Lower lobe of right lung (tissue), 2 donors: ENCODE results near the gene SDC1. TPM values are rescaled to one million over a fixed set of nuclear protein-coding genes. Genes with fewer than 3 reads are reported as not detected.
A peak's percentile ranks its signal among the peaks of the same experiment; 100 is the strongest.

Source experiments
- ATAC-seq, 2 donors: fragments of 200-7000 bp; cut with Tn5 transposase; one replicate each; pipeline ENCODE4 v1.9.1; 2020 to 2022; ENCODE audit warnings: mild to moderate bottlenecking in 2 of 2, moderate library complexity in 2 of 2
- DNase-seq: peaks from one replicate; pipeline ENCODE4 v3.0.0-alpha.2; 2020
- H3K27ac ChIP-seq: fragments of 200-600 bp; one replicate; pipeline ENCODE4 v1.8.0; 2022
- H3K27me3 ChIP-seq: fragments of 200-600 bp; one replicate; pipeline ENCODE4 v1.8.0; 2022; ENCODE audit warnings: low read depth
- H3K36me3 ChIP-seq: fragments of 200-600 bp; one replicate; pipeline ENCODE4 v1.8.0; 2022; ENCODE audit warnings: mild to moderate bottlenecking
- H3K4me1 ChIP-seq: fragments of 200-600 bp; one replicate; pipeline ENCODE4 v1.8.0; 2022
- H3K4me3 ChIP-seq: fragments of 200-600 bp; one replicate; pipeline ENCODE4 v1.8.0; 2022; ENCODE audit warnings: mild to moderate bottlenecking
- H3K9me3 ChIP-seq: fragments of 200-600 bp; one replicate; pipeline ENCODE4 v1.8.0; 2022
- intact Hi-C: fragments of 100-400 bp; cut with DNase I; formaldehyde crosslinking; loops from one replicate; pipeline ENCODE4 v1.11.0; 2022
- total RNA-seq: library from RNA; stranded (reverse); fragmentation: NEBNext Ultra II Directional; extraction: Animal tissue kit (Norgen Biotek cat#: 25700); gene quantifications from one replicate; pipeline ENCODE4 v1.2.1, GENCODE V29; 2021
- TF ChIP-seq, protein P1 (sequence below): fragments of 200-600 bp; IDR thresholded peaks from one replicate; pipeline ENCODE4 v1.8.0; 2022; ENCODE audit warnings: antibody characterized with exemption, mild to moderate bottlenecking
- donor health status: DM: no; HTN: yes; CAD: no; lungs with severe emphysema.

Gene SDC1
- total RNA-seq, 1 donor from 2014 or later, result 90.0 TPM

DNA sequence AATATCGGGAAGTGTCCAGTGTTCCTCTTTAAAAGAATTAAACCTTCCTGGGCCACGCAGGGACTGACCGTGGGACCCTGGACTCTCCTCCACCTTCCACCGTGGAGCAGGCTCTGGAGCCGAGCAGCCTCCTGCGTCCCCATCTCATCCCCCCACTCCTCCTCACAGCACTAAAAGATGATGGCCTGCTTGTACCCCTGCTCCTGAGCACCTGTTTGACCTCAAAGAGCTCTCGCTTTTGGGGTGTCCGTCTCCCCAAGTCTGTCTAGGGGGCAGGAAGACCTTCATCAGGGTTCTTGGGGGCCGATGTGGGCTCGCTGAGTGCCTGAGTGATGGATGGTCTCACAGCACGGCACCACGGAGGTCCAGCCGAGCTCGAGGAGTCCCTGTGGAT, 1.2 kb upstream of the SDC1 start:
- DNase-seq (no peak), ATAC-seq (no peak)
- H3K27me3 ChIP-seq, result peaks cover 35% of the 10 kb centered on the region
- H3K36me3 ChIP-seq, result no peaks in the 10 kb centered on the region
- intact Hi-C loops, result no loop called here
- peak overlapping the region; percentile 82 for H3K27ac ChIP-seq
- no peak overlapping the region for H3K4me3 ChIP-seq
- TF ChIP-seq, protein P1, sequence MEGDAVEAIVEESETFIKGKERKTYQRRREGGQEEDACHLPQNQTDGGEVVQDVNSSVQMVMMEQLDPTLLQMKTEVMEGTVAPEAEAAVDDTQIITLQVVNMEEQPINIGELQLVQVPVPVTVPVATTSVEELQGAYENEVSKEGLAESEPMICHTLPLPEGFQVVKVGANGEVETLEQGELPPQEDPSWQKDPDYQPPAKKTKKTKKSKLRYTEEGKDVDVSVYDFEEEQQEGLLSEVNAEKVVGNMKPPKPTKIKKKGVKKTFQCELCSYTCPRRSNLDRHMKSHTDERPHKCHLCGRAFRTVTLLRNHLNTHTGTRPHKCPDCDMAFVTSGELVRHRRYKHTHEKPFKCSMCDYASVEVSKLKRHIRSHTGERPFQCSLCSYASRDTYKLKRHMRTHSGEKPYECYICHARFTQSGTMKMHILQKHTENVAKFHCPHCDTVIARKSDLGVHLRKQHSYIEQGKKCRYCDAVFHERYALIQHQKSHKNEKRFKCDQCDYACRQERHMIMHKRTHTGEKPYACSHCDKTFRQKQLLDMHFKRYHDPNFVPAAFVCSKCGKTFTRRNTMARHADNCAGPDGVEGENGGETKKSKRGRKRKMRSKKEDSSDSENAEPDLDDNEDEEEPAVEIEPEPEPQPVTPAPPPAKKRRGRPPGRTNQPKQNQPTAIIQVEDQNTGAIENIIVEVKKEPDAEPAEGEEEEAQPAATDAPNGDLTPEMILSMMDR, result no peak
- no peaks in the 10 kb centered on the region for H3K9me3 ChIP-seq
- peaks cover 26% of the 10 kb centered on the region for H3K4me1 ChIP-seq

DNA sequence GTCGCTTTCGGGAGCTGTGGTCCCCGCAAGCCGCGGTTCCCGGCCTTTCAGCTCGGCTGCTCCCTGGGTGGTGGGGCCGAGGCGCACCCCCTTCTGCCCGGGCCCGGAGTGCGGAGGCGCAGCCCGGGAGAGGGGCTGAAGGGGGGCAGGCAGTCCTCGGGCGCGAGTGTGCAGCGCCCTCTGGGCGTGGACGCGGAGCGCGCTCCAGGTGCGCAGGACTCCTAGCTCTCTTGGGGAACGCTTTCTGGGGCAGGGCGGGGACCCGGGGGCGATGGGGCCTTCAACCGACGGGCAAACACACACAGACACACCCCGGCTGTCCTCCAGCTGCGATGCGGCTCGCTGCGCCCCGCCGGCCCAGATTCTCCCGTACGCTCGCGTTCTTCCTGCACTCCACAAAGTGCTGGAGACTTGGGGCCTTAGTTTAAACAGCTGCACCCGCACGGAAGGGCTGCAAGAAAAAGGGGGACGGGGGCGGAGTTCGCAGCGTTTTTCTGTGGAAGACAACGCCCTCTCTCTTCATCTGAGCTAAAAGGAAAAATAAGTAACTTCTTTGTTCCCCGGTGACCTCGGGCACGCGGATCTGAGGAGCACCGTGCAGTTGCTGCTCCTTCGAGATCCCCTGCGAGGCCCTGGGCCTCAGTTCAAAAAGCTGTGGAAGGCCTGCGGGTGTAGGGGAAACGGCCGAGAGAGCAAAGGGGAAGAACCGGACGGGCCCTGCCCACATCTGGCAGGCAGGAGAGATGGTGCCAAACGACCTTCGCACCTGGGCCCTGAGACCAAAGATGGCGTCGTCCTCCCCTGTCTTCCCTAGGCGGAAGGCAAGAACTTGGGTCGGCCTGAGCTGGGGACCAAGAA, 593 bp upstream of the SDC1 start:
- intact Hi-C loops, result no loop called here

DNA sequence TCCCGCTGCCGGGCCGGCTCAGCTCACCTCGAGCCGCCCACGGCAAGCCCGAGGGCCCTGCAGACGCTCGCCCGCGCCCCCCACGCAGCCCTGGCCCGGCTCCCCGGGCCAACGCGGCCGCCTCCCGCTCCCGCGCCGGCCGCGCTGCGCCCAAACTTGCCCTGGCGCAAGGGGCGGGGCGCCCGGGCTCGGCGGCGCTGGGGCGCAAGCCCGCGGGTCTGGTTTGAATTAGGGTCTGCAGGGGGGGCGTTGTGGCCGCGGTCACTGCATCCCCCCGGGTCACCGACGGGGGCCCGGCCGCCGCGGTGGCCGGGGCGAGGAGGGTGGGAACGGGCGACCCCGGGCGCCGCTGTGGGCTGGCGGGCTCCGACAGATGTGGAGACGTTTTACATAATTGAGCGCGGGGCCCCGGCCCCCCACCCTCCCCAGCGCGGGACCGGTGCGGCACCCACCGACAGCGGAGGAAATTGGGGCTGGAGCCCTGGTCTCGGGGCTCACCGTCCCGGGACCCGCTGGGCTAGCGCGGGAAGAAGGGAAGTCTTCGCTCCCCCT, 690 bp downstream of the SDC1 start:
- peak overlapping the region; percentile 70 for H3K4me3 ChIP-seq
- no peak for DNase-seq
- H3K27ac ChIP-seq, result peak overlapping the region; percentile 82
- intact Hi-C loops, result no loop called here
- H3K9me3 ChIP-seq, result no peaks in the 10 kb centered on the region
- H3K36me3 ChIP-seq, result no peaks in the 10 kb centered on the region
- H3K27me3 ChIP-seq, result peaks cover 35% of the 10 kb centered on the region
- TF ChIP-seq, protein P1, result no peak
- H3K4me1 ChIP-seq, result peaks cover 29% of the 10 kb centered on the region
- peak; percentile 40 to 56 for ATAC-seq

More for the DNA sequence above, 593 bp upstream of the SDC1 start:
- DNase-seq, result peak; percentile 87
- Histone ChIP-seq H3K9me3 (no peaks in the 10 kb centered on the region), H3K36me3 (no peaks in the 10 kb centered on the region), H3K4me3 (peak overlapping the region; percentile 70), H3K4me1 (peaks cover 29% of the 10 kb centered on the region), H3K27ac (peak overlapping the region; percentile 82), H3K27me3 (peaks cover 35% of the 10 kb centered on the region)
- TF ChIP-seq, protein P1, result peak; percentile 51
- peak; percentile 91 to 93 for ATAC-seq

DNA sequence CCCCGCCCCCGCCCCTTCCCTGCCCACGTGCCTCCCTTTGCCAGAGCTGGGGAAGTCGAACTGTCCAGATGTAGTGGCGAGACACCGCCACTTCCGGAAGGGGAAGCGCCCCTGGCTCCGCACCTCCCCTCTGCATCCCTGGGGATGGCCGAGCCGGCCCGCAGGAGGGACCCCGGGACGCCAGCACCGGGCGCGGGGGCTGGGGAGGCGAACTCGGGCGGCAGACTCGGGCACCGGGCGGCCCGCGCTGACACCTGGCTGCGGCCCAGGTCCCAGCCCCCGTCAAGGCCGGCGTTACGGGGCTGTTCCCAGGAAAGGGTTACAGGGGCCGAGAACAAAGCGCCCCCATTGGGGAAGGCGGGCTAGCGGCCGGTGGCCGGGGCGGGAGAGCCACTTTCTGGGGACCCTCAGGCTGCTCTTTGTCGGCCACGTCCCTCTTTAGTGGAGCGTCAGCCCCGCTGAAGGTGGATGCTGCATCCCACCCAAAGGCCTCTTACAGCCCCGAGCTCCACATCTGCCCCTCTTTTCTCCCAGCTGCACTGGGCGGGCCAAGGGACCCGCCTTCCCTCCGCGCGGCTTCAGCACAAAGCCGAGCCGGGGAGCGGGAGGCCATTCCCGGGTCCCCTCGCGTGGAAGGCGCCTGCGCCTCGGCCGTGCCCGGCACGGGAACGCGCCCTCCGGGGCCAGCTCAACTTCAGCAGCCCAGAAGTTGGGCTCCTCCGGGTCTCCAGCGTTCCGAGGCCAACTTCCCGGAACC, 1.3 kb downstream of the SDC1 start:
- Histone ChIP-seq H3K9me3 (no peaks in the 10 kb centered on the region), H3K27me3 (peaks cover 35% of the 10 kb centered on the region), H3K36me3 (no peaks in the 10 kb centered on the region), H3K27ac (peak overlapping the region; percentile 82), H3K4me1 (peaks cover 29% of the 10 kb centered on the region), H3K4me3 (peak overlapping the region; percentile 70)
- TF ChIP-seq, protein P1, result no peak
- intact Hi-C loops, result no loop called here
- peak; percentile 61 for DNase-seq
- peak; percentile 4 to 30 for ATAC-seq

DNA sequence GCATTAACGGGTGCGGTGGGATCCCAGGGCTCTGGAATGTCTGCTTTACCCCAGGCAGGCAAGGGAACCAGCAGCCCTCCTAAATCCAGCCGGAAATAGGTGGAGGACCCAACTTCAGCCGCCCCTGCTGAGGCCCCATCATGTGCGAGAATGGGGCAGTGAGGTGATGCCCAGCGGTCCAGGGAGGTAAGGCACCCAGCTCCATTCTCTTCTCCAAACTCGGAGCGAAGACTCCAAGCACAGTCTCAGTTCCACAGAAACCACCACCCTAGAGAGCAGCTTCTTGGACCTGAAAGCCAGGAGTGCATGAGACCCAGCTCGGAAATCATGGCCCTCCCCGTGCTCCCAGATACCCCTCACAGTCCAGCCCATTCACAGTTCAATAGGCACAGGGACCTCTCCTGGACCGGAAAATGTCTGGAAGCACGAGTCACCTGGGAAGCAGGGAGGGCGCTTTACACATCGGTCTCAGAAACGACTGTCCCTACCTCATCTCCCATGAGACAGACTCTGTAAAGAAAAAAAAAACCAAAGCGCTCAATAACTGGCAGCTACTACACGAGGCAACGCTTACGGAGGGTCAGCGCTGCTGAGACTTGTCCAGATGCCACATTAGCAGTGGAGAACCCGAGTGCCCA, 2.0 kb downstream of the SDC1 start:
- peak; percentile 39 for DNase-seq
- Histone ChIP-seq H3K36me3 (no peaks in the 10 kb centered on the region), H3K4me1 (peaks cover 29% of the 10 kb centered on the region), H3K27ac (peak overlapping the region; percentile 82), H3K4me3 (peak overlapping the region; percentile 70), H3K9me3 (no peaks in the 10 kb centered on the region), H3K27me3 (peaks cover 35% of the 10 kb centered on the region)
- TF ChIP-seq, protein P1, result no peak
- intact Hi-C loops, result no loop called here
- ATAC-seq, result no peak
